Muscle of arm (tissue), 12 donors: Measurements from ENCODE around the gene RIT2. TPM values are rescaled to one million over a fixed set of nuclear protein-coding genes. Genes with fewer than 3 reads are reported as not detected.

ENCODE experiments used
- DNase-seq: peaks from one replicate; pipeline ENCODE4 v3.0.0-alpha.2; 2013
- polyA plus RNA-seq, 12 donors: library from polyadenylated mRNA; unstranded; fragments of 120-200 nt; gene quantifications; one replicate each; pipeline ENCODE4 v1.2.1, GENCODE V29; 2013; ENCODE audit not compliant: insufficient read length in 12 of 12

Gene RIT2
- polyA plus RNA-seq, 12 donors: not detected

DNA sequence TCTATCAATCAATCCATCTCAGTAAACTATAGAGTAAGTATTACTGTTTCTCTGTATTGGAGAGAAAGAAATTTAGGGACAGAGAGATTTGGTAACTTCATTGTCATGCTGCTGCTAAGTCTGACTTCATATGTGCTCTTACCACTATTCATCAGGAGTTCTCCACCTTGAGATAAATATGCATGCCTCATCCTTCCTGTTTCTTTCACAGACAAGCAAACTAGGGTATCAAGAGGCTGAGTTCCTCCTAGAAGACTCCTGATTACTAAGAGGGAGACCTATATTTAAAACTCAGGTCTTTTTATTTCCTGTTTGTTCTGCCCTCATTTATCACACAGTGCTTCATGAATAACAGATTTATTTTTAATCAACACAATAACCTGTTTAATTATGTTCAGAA, 34.1 kb downstream of the RIT2 start:
- no peak for DNase-seq

GRCh38 chr18:43080671-43081070, 34.8 kb downstream of the RIT2 start:
- DNase-seq: no peak

GRCh38 chr18:43079422-43079821, 36.1 kb downstream of the RIT2 start:
- no peak for DNase-seq

GRCh38 chr18:43078478-43079092, 36.9 kb downstream of the RIT2 start:
- DNase-seq: no peak

GRCh38 chr18:43077510-43078308, 37.8 kb downstream of the RIT2 start:
- no peak for DNase-seq

DNA sequence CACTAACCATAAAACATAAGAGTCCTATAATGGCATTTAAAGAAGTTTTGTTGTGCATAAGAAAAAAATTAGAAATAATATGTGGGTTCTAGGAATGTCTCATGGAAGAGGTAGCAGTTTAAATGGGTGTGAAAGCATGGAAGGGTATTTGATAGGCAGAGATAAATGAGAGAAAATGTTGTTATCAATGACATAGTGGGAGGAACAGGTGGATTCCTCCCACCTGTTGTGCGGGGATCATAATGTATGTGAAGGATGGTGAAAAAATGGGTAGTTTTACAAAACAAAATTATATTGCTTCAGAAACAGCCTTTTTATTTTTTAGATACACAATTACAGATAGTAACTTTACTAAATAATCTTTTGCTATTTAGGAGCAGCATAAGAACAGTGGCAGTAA, 41.7 kb downstream of the RIT2 start:
- DNase-seq: no peak

GRCh38 chr18:43068781-43069180, 46.7 kb downstream of the RIT2 start:
- DNase-seq: no peak

- DNase-seq: no peak
These were observed 47.9 kb downstream of the RIT2 start for GRCh38 chr18:43067570-43067969.

- DNase-seq: no peak
These were observed 53.7 kb downstream of the RIT2 start for GRCh38 chr18:43061816-43062215.

DNA sequence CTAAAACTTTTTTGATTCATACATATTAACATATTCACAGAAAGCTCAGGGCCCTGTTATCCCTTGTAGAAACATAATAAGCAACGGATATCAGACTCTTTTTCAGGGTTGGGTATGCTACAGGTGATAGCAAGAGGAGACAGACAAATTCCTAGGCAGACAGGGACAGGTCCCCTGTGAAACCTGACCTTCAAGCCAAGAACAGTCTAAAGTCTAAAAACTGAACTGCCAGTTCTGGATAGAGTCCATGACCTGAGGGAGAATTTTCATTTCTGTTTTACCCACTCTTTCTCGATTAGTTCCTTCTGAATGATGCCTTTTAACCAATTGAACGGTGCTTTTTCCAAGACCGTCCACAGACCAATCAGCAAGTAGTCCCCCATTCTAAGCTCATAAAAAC, 54.2 kb downstream of the RIT2 start:
- no peak for DNase-seq

- DNase-seq: no peak
These were observed 55.5 kb downstream of the RIT2 start for GRCh38 chr18:43060020-43060419.

DNA sequence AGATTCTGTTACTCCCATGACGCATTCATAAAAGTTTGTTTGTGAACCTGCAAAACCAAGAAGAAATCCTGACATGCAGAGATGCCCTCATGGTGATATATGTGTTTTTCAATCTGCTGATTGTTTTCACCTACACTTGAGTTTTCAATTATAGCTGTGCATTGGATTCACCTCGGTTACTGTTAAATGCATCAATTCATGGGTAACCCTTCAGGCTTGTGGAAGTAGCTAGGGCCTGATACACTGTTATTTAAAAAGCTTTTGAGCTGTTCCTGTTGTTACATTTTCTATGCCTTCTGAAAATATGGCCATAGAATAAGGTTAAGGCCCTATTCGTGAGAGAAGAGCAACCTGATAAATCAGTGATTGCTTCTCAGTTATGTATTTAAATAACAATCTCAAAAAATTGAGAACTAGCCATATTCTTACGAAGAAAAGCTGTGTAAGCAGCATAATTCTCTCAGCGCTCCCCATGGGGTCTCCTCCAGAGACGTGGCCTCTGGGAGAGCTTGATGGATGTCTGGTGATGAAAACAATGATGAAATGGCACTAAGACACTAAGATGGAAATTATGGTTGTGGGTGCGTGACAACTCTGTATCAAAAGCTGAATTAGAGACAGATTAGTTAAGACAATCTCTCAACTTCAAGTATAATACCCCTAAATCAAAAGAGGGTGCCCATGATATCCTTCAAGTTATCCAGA, 60.5 kb downstream of the RIT2 start:
- no peak for DNase-seq

DNA sequence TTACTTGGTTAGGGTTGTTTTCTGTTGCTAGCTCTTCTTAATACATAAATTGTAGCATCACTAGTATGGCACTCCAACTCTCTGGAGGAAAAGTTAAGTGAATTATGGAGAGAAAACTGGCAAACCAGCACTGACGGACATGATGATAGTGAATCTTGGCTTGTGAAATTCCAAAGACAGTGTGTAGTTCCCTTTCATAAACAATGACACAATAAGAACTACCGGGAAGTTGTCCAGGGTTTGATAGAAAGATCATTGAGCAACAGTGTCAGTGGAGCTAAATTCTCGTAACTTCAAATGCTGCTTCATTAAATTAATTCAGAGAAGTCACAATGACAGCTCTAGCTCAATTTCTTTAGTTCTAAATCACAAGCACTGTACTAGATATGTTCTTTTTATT, 66.5 kb downstream of the RIT2 start:
- DNase-seq: peak; percentile 32

- DNase-seq: no peak
These were observed 69.2 kb downstream of the RIT2 start for GRCh38 chr18:43046322-43046721.

DNA sequence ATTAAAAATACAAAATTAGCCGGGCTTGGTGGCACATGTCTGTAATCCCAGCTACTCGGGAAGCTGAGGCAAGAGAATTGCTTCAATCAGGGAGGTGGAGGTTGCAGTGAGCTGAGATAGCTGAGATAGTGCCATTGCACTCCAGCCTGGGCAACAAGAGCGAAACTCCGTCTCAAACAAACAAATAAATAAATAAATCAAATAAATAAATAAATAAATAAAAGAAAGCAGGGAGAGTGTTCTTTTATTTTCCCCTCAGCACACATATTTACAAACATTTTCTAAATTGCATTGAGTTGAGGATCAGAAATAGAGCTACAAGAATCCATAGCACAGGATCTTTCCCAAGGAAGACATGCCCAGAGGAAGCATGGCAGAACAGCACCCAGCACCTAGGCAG, 71.9 kb downstream of the RIT2 start:
- no peak for DNase-seq

DNA sequence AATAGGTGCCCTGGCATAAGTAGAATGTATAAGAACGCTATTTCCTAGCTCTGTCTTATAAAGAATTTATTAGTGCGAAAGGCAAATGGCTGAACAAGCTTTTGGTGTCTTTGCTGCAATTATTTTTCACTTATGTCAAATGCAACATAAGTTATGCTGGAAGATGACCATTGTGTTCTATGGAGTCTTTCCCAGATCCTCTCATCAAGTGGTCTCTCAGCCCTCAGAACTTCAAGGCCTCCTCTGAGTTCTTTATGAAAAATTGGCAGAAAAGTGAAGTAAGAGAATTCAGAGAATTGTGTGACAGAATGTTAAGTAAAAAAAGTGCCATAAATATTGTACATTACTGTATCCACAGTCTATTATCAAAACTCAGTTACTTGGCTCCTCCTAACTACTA, 75.2 kb downstream of the RIT2 start:
- no peak for DNase-seq

- no peak for DNase-seq
These were observed 80.6 kb downstream of the RIT2 start for GRCh38 chr18:43034683-43035500.

DNA sequence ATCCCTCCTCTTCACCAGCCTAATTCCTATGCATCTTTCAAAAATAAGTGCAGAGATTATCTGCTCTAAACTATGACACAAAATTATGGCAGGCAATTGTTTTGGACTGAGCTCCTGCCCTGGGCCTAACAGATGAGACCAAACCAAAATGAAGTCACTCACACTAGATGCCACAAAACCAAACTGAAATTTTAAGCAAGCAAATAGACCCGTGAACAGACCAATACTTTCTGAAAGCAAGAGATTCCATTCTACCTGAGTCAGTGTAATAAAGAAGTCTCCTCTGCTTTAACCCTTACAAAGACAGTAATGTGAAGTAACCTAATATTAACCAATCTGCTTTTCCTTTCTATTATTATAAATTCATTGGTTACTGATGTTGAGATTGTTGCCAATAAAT, 84.3 kb downstream of the RIT2 start:
- no peak for DNase-seq

- no peak for DNase-seq
These were observed 86.1 kb downstream of the RIT2 start for GRCh38 chr18:43029414-43029813.

DNA sequence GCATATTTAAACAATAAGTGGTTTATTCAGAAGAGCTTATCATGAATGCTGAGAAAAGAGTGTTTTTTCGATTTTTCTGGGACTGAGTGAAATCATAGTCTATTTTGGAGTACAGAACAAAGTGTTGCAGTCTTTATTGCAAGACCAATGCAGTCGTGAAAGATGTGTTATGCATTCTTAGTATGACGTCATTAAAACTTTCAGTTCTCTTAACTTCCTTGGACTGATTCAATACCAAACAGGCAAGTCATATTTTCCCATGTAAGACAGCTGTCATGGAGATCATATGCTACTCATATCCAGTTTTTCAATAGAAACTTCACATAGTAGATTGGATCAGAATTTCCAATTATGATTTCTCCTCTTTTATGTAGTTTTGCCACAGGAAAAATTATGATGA, 92.6 kb downstream of the RIT2 start:
- DNase-seq: no peak

DNA sequence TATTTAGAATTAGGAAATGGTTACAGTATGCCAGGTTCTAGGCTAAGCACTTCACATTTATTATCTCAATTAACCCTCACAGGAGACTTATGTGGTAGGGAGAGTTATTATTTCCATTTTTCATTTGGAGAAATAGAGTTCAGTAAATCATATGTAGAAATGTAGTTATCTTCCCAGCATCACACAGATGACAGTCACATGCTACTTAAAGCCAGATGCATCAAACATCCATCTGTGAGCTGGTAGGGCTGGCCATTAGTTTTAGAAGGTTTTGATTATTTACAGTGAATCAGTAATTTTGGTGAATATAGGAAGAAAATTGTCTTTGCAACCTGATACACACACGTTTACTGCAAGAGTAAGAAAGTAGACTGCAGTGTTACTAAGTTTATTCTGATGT, 97.9 kb downstream of the RIT2 start:
- no peak for DNase-seq

- DNase-seq: no peak
These were observed 102.0 kb downstream of the RIT2 start for GRCh38 chr18:43013486-43013885.
